HG03108 (cell line): Measurements from ENCODE around the gene EMP1.
A peak's percentile ranks its signal among the peaks of the same experiment; 100 is the strongest.

Experiments
- ATAC-seq: cut with Tn5 transposase; IDR thresholded peaks from one replicate; pipeline ENCODE4 v1.9.1; 2021; ENCODE audit warnings: moderate library complexity; ENCODE audit not compliant: unreplicated experiment

Gene EMP1

GRCh38 chr12:13171921-13172859 lies 24.3 kb upstream of the EMP1 start:
- ATAC-seq, result peak; percentile 27

- ATAC-seq, result peak; percentile 92
These were observed 23.3 kb upstream of the EMP1 start for GRCh38 chr12:13173012-13173932.

- no peak for ATAC-seq
These were observed 21.0 kb upstream of the EMP1 start for GRCh38 chr12:13175499-13175898.

- no peak for ATAC-seq
These were observed 20.3 kb upstream of the EMP1 start for GRCh38 chr12:13176256-13176655.

GRCh38 chr12:13177373-13177772 lies 19.2 kb upstream of the EMP1 start:
- no peak for ATAC-seq

- ATAC-seq, result no peak
These were observed 18.6 kb upstream of the EMP1 start for GRCh38 chr12:13177906-13178305.

GRCh38 chr12:13178568-13179210 lies 17.8 kb upstream of the EMP1 start:
- ATAC-seq, result no peak

- peak; percentile 72 for ATAC-seq
These were observed 17.1 kb upstream of the EMP1 start for GRCh38 chr12:13179211-13180074.

GRCh38 chr12:13181375-13182070 lies 15.0 kb upstream of the EMP1 start:
- ATAC-seq, result no peak

- no peak for ATAC-seq
These were observed 13.6 kb upstream of the EMP1 start for GRCh38 chr12:13182881-13183280.

GRCh38 chr12:13183620-13184019 lies 12.9 kb upstream of the EMP1 start:
- no peak for ATAC-seq

- no peak for ATAC-seq
These were observed 10.2 kb upstream of the EMP1 start for GRCh38 chr12:13186302-13186701.

- ATAC-seq, result no peak
These were observed 9.1 kb upstream of the EMP1 start for GRCh38 chr12:13187399-13187798.

- ATAC-seq, result no peak
These were observed 7.3 kb upstream of the EMP1 start for GRCh38 chr12:13189264-13189663.

GRCh38 chr12:13190275-13190674 lies 6.3 kb upstream of the EMP1 start:
- no peak for ATAC-seq

- no peak for ATAC-seq
These were observed 3.8 kb upstream of the EMP1 start for GRCh38 chr12:13192719-13193118.

- ATAC-seq, result no peak
These were observed 2.9 kb upstream of the EMP1 start for GRCh38 chr12:13193505-13194231.

- ATAC-seq, result no peak
These were observed 2.0 kb upstream of the EMP1 start for GRCh38 chr12:13194401-13195110.
